Stimulated activated naive CD8-positive, alpha-beta T cell treated with anti-CD3 and anti-CD28 coated beads, Interleukin-15, Interleukin-2, amounts not matched to agents 100 ng/mL and 50 ng/mL, for 24 hours (primary cell): ENCODE results near the gene PPP3CA.

ENCODE experiments used
- H3K27ac Mint-ChIP-seq: one replicate; pipeline ENCODE4 v1.8.0; 2021; ENCODE audit warnings: mild to moderate bottlenecking, mixed read lengths
- H3K27me3 Mint-ChIP-seq: one replicate; pipeline ENCODE4 v1.8.0; 2021; ENCODE audit warnings: mixed read lengths
- H3K36me3 Mint-ChIP-seq: one replicate; pipeline ENCODE4 v1.8.0; 2021; ENCODE audit warnings: low read depth, mixed read lengths
- H3K4me1 Mint-ChIP-seq: one replicate; pipeline ENCODE4 v1.8.0; 2021; ENCODE audit warnings: low read depth, mixed read lengths
- H3K4me3 Mint-ChIP-seq: one replicate; pipeline ENCODE4 v1.8.0; 2021; ENCODE audit warnings: mild to moderate bottlenecking, mixed read lengths
- H3K9me3 Mint-ChIP-seq: one replicate; pipeline ENCODE4 v1.8.0; 2021; ENCODE audit warnings: mixed read lengths

Gene PPP3CA

GRCh38 chr4:101205916-101206315 is 141.4 kb downstream of the PPP3CA start:
- Mint-ChIP-seq H3K9me3 (no peaks in the 10 kb centered on the region), H3K27ac (peak overlapping the region; percentile 77), H3K4me1 (peaks cover 50% of the 10 kb centered on the region), H3K36me3 (no peaks in the 10 kb centered on the region), H3K4me3 (peak overlapping the region; percentile 14), H3K27me3 (no peaks in the 10 kb centered on the region)

DNA sequence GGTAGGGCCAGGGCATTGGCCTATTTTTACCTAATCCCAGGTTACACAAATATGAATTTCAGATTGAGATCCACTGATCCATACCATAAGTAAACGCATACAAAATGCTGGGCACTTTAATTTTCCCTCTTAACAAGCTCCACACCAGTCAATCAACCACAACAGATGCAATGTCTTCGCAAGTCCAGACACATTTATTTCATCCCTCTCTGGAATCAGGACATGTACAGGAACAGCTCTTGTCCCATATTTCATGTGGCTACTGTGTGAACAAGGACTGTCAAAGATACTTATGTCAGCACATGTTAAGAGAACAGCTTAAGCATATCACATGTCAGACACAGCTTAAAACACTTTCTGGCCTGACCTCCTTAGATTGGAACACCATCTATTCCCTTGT is 145.9 kb downstream of the PPP3CA start:
- no peaks in the 10 kb centered on the region for H3K36me3 Mint-ChIP-seq

DNA sequence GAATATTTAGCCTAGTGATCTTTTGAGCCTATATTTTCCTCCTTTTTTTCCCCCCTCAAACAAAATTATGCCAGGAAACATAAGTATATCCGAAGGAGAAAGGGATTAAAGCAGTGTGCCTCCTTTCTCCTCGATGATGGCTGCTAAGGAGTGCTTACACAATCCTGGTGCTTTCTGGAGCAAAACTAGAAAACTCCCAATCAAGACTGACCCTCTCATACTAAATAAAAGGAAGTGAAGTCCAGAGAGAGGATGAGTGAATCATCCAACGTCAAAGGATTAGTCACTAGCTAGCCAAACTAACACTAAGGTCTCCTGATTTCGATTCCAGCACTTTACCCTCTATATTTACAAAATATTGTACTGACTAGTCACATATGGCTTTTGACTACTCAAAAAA is 146.8 kb downstream of the PPP3CA start:
- no peak overlapping the region for H3K4me3 Mint-ChIP-seq
- peaks cover 56% of the 10 kb centered on the region for H3K4me1 Mint-ChIP-seq
- H3K27ac Mint-ChIP-seq, result peak overlapping the region; percentile 39

More for the DNA sequence above, 145.9 kb downstream of the PPP3CA start:
- H3K4me1 Mint-ChIP-seq, result peaks cover 65% of the 10 kb centered on the region
- no peak overlapping the region for H3K27ac Mint-ChIP-seq
- no peak overlapping the region for H3K4me3 Mint-ChIP-seq
- H3K27me3 Mint-ChIP-seq, result no peaks in the 10 kb centered on the region
- H3K9me3 Mint-ChIP-seq, result no peaks in the 10 kb centered on the region

DNA sequence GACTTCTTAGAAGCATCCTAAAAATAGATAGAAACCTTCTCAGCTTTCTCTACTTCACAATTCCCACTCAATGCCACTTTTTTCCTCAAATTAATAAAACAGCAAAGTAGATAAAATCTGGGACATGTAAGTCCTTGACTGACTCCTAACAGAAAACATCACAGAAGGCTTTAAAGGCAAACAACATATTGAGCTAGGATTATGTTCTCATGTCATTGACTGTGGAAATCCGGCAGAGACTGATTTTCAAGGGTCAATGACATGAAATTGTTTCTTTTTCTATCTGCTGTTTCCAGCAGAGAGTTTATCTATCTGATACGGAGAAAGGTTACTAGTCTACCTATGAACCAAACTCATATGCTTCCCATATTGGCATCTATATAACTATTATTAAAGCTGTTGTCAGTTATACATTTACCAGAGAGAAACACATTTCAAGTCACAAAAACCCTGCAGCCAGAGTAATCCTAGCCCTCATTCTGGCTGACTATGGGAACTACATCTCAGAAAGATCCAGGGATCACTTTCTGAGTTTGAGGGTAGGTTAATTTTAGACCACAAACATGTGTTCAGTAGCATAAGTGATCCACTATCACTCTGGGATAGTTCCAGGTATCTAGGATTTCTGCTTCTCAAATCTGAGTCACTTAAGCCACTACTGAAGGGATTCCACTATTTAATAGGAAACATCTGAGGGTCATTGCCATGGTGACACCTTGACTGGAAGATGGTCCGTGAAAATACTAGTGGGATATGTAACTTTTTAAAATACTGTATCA is 147.6 kb downstream of the PPP3CA start:
- Mint-ChIP-seq H3K9me3 (no peaks in the 10 kb centered on the region), H3K36me3 (no peaks in the 10 kb centered on the region), H3K27me3 (no peaks in the 10 kb centered on the region), H3K27ac (no peak overlapping the region), H3K4me1 (peaks cover 48% of the 10 kb centered on the region), H3K4me3 (no peak overlapping the region)

More for the DNA sequence above, 146.8 kb downstream of the PPP3CA start:
- Mint-ChIP-seq H3K27me3 (no peaks in the 10 kb centered on the region), H3K9me3 (no peaks in the 10 kb centered on the region), H3K36me3 (no peaks in the 10 kb centered on the region)

DNA sequence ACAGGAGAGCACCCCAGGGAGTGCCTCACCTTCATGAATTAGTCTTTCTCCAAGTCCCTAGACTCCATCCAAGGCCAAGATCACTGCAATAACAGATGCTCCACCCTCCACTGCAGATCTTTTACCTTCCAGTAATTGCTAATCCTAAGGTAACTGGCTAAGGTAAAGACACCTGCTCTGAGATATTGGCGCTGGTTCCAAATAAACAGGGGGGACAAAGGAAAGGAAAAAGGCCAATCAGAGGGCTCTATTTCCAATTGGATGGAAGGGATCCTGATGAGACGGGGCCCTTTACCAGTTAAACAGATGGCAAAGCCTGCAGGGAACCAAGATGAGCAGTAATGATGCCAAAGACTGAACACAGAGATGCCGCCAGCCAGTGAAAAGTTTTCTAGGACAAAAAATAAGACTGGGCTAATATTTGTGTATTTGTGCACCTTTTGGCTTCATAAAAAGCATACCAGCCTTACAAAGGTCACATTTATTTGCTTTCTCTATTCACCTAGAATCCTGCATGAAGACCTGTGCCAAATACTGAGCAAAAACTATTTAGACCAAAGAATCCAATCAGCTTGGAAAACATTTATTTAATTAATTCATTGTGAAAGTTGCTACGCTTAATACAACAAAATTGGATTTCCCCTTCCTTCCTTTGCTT is 148.5 kb downstream of the PPP3CA start:
- Mint-ChIP-seq H3K4me3 (no peak overlapping the region), H3K4me1 (peaks cover 48% of the 10 kb centered on the region), H3K9me3 (no peaks in the 10 kb centered on the region), H3K27ac (peak overlapping the region; percentile 1), H3K36me3 (no peaks in the 10 kb centered on the region), H3K27me3 (no peaks in the 10 kb centered on the region)

- Mint-ChIP-seq H3K27ac (no peak overlapping the region), H3K9me3 (no peaks in the 10 kb centered on the region), H3K4me1 (peaks cover 47% of the 10 kb centered on the region), H3K36me3 (no peaks in the 10 kb centered on the region), H3K4me3 (no peak overlapping the region), H3K27me3 (no peaks in the 10 kb centered on the region)
These were observed 150.0 kb downstream of the PPP3CA start for GRCh38 chr4:101197350-101197749.

GRCh38 chr4:101192244-101192643 is 155.1 kb downstream of the PPP3CA start:
- H3K36me3 Mint-ChIP-seq, result no peaks in the 10 kb centered on the region

DNA sequence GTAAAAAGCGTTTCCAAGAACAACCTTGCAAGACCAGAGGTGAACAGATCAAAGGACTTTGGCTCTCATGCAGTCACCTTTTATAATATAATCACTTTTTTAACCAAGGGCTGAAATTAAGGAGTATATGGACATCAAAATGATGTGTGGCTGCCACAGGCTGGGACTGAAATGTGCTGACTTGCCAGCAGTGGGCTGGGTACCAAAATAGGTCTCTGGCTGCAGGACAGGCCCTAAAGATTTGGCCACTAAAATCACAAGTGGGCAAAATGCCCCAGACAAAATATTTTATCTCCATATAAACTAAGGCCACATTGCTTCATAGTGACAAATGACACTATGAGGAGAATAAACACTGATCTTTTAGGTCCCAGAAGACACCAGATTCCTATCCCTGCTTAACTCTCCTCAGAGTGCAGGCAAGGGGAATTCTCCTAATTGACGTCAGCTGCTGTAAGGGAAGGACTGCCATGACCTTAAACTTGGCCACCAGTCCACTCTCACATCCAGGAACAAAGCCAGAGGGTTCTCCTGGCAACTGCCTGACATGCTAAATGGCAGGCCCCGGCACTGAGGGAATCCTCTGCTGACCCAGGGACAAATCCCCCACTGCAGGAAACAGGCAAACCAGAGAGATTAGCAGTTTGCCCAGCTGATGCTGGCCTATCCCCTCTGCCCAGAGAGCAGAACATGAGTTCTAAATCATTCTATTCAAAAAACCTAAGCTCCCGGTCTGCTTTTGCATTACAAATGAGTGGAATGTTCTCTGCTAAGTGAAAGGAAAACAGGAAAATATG is 155.8 kb downstream of the PPP3CA start:
- H3K36me3 Mint-ChIP-seq, result no peaks in the 10 kb centered on the region
- no peaks in the 10 kb centered on the region for H3K27me3 Mint-ChIP-seq
- no peak overlapping the region for H3K4me3 Mint-ChIP-seq
- H3K4me1 Mint-ChIP-seq, result peaks cover 32% of the 10 kb centered on the region
- no peak overlapping the region for H3K27ac Mint-ChIP-seq
- no peaks in the 10 kb centered on the region for H3K9me3 Mint-ChIP-seq

More at GRCh38 chr4:101192244-101192643, 155.1 kb downstream of the PPP3CA start:
- Mint-ChIP-seq H3K9me3 (no peaks in the 10 kb centered on the region), H3K4me1 (peaks cover 34% of the 10 kb centered on the region), H3K27me3 (no peaks in the 10 kb centered on the region), H3K4me3 (no peak overlapping the region), H3K27ac (no peak overlapping the region)

GRCh38 chr4:101190751-101191150 is 156.6 kb downstream of the PPP3CA start:
- Mint-ChIP-seq H3K27ac (no peak overlapping the region), H3K4me1 (peaks cover 32% of the 10 kb centered on the region), H3K9me3 (no peaks in the 10 kb centered on the region), H3K27me3 (no peaks in the 10 kb centered on the region), H3K36me3 (no peaks in the 10 kb centered on the region), H3K4me3 (no peak overlapping the region)

DNA sequence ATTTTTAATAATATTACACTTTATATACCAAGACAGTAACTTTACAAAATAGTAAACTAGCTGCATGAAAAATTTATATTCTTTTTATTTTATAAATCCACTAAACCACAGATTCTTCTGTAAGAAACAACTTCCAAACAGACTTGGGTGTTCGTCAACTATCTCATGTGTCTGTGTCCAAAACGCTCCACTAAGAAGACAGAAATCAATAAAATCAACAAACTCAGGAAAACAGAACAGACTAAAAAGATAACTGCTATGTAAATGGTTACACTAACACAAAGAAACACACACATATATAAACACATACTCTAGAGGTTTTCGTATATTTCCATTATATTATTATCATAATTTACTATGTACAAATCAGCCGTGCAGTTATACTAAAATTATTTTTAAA is 158.4 kb downstream of the PPP3CA start:
- Mint-ChIP-seq H3K9me3 (no peaks in the 10 kb centered on the region), H3K27me3 (no peaks in the 10 kb centered on the region), H3K36me3 (peaks cover under 1% of the 10 kb centered on the region), H3K27ac (no peak overlapping the region), H3K4me1 (peaks cover 37% of the 10 kb centered on the region), H3K4me3 (no peak overlapping the region)

- no peaks in the 10 kb centered on the region for H3K27me3 Mint-ChIP-seq
- peaks cover 9% of the 10 kb centered on the region for H3K36me3 Mint-ChIP-seq
- no peak overlapping the region for H3K4me3 Mint-ChIP-seq
- H3K4me1 Mint-ChIP-seq, result peaks cover 46% of the 10 kb centered on the region
- peaks cover 4% of the 10 kb centered on the region for H3K9me3 Mint-ChIP-seq
- no peak overlapping the region for H3K27ac Mint-ChIP-seq
These were observed 159.5 kb downstream of the PPP3CA start for GRCh38 chr4:101187841-101188240.

DNA sequence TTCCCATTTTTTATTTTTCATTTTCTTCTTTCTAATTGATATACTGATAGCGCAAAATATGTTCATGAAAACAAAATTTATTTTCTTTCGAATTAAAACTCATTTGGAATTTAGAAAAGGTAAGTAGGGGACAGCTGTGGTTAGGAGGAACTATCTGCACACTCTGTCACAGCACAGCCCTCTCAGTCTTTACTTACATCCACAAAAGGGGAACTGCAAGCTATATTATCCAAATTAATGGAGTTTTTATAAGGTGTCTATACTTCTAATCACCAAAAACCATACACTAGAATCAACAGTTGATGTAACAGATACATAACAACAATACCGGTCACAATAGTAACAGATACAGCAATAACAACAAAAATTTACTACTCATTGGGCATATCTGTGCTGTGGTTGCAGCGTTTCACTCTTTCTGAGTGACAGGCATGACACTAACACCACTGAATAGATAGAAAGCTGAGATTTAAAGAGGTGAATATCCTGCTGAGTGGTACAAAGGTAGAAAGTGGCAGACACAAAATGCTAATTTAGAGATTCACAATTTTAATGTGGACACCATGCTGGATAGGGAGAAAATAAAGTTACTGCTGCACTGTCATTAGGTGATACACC is 160.7 kb downstream of the PPP3CA start:
- H3K9me3 Mint-ChIP-seq, result peaks cover 4% of the 10 kb centered on the region
- H3K36me3 Mint-ChIP-seq, result peaks cover 19% of the 10 kb centered on the region
- H3K4me3 Mint-ChIP-seq, result no peak overlapping the region
- no peaks in the 10 kb centered on the region for H3K27me3 Mint-ChIP-seq
- no peak overlapping the region for H3K27ac Mint-ChIP-seq
- peaks cover 36% of the 10 kb centered on the region for H3K4me1 Mint-ChIP-seq

DNA sequence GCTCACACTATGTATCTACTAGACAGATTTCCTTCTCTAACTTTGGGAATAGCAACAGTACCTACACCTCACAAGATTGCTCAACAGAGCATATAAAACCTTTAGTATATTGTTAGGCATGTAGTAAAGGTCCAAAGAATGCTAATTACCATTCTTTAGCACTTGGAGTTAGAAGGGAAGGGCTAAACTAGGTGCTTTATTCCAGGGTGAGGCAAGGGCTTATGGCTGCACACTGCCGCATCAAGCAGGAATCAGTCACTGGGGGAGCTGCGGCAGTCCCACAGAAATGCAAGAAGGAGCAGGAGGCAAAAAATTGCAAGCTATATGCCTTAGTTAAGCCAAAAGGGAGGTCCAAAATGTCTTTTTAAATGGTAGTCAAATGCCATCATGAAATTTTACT is 162.7 kb downstream of the PPP3CA start:
- Mint-ChIP-seq H3K4me1 (peaks cover 34% of the 10 kb centered on the region), H3K9me3 (peaks cover 4% of the 10 kb centered on the region), H3K27ac (no peak overlapping the region), H3K36me3 (peaks cover 19% of the 10 kb centered on the region), H3K27me3 (no peaks in the 10 kb centered on the region), H3K4me3 (no peak overlapping the region)

DNA sequence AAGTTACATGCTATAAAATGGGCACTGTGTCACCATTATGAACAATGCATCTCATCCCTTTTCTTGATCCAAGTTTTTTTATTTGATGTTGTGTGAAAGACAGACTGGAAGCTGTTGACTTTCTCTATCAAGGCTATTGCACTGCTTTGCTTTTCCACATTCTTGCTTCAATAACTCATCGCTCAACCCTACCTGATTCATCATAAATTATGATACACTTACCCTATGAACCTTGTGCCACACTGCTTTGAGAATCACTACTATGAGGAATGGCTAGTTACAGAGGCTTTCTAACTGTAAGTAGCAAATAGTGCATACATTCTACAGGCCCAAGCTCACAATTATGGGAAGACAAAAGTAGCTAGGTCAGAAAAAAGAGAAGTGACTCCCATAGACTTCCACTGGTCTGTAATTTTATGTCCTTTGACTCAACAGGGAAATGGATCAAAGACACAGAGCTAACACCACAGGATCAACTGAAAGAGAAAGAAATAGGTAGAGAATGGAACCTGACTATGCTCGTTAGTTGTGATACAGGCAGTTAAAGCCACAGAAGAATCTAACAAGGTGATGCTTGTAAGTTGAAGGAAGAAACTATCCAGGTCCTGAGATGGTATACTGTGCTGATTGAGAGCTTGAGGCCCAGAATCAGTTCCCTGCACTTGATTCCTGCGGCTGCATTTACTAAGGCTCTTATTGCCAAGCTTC is 163.5 kb downstream of the PPP3CA start:
- Mint-ChIP-seq H3K36me3 (peaks cover 19% of the 10 kb centered on the region), H3K27me3 (no peaks in the 10 kb centered on the region), H3K4me3 (no peak overlapping the region), H3K9me3 (peaks cover 4% of the 10 kb centered on the region), H3K27ac (no peak overlapping the region), H3K4me1 (peaks cover 29% of the 10 kb centered on the region)
